ENCODE results near the gene NUP133.

GRCh38 chr1:229507951-229508822, at the start of gene NUP133:
- TF ChIP-seq POLR2AphosphoS5 (IDR thresholded peaks at IDR 0.05; ENCODE audit: low read depth, low read length): peak; percentile 87
- peak; percentile 97 for TF ChIP-seq POLR2A (IDR thresholded peaks at IDR 0.05; ENCODE audit: low read depth, low read length)

Measured in GM12891 (cell line).